ENCODE data around the gene CRY2. TPM values are rescaled to one million over a fixed set of nuclear protein-coding genes. Genes with fewer than 3 reads are reported as not detected.
"Not testable (repeated sequence)": the region's sequence is repeated elsewhere in the genome, so short reads cannot be mapped to it uniquely, and the experiment has no call there.

CRY2 gene
- total and polyA plus RNA-seq, 3 experiments from 2014 or later = 16.6 to 27.1 (median 17.8) TPM

DNA sequence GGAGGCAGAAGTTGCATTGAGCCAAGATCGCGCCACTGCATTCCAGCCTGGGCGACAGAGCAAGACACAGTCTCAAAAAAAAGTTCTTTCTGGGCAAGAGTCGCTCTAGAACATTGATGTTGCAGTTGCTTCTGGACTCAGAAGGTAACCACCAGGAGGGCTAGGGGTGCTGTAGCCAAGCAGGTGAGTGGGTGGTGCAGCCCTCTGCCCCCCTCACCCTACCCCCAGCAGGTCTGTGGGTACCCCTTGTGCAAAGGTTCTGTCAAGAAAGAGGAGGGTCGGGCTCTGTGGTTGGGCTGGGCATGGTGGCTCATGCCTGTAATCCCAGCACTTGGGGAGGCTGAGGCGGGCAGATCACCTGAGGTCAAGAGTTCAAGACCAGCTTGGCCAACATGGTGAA lies 38.8 kb upstream of the CRY2 start:
- POLR2A ChIA-PET; H3K9me3 Mint-ChIP-seq; H3K27ac ChIP-seq (ENCODE audit: low read depth, low read length); H3K27me3 ChIP-seq (ENCODE audit: insufficient read depth, low read length, poor library complexity, severe bottlenecking); H3K9me3 ChIP-seq (ENCODE audit: low read length); H3K36me3 ChIP-seq (ENCODE audit: insufficient read depth, low read length); H3K27me3 Mint-ChIP-seq; DNase-seq; H3K4me3 ChIP-seq (ENCODE audit: low read length): not testable (repeated sequence)
- Mint-ChIP-seq H3K4me1 (peaks cover 34 to 55% (median 44%) of the 10 kb centered on the region in 3 donors), H3K27ac (peak overlapping the region in 4 of 8 donors; percentile 1 to 86 (median 52)), H3K36me3 (peaks cover 0 to 71% (median 4%) of the 10 kb centered on the region in 3 donors), H3K4me3 (peak overlapping the region in 2 of 7 donors; percentile 28 to 40)
- CTCF ChIA-PET = interaction anchor here (1.4 kb wide), 1 partner anchor 17 kb away, joined by 3 read pairs; no protein-coding TSS in a partner anchor
- peaks cover 37% of the 10 kb centered on the region for H3K4me1 ChIP-seq (ENCODE audit: insufficient read depth, low read length)

DNA sequence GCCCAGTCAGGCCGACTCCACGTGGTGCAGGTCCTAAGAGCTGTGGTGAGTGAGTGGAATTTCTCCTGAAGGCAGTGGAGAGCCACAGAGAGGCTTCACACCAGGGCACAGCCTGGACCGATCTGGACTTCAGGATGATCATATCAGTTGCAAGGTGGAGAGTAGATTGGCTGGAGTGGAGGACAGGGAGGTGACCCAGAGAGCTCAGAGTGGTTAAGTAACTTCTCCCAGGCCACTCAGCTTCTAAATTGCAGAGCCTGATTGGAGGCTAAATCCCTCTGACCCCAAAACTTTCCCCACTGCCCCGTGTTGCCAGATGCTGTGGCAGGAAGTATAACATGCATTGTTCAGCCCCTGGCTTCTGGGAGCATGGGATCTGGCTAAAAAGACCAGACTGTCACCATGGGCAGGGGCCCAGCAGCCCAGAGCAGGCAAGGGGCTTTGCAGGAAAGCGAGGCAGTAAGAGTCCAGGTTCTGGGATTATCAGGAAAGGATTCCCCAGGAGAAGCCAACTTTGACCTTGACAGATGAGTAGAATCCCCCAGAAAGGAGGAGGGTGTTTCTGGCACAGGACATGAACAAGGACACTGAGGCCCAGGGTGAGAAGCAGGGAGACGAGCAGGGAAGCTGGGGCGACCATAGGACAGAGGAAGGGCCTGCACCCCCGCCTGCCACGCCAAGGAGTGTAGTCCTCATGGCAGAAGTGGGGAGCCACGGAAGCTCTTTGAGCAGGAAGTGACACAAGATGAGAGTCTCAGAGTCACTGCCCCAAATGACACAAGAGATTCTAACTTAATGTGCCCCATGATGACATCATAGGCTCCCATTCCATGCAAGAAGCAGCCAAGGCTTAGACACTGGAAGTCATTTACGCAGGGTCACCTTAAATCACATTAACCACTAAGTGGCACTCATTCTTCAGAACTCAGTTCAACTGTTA lies 37.5 kb upstream of the CRY2 start:
- no peak overlapping the region for H3K27ac ChIP-seq (ENCODE audit: low read depth, low read length)
- H3K27me3 Mint-ChIP-seq = no peaks in the 10 kb centered on the region
- no peak overlapping the region for H3K4me3 ChIP-seq (ENCODE audit: low read length)
- no peaks in the 10 kb centered on the region for H3K9me3 ChIP-seq (ENCODE audit: low read length)
- DNase-seq = no peak
- H3K4me3 Mint-ChIP-seq = peak overlapping the region in 2 of 7 donors; percentile 28 to 30
- peaks cover 33 to 54% (median 44%) of the 10 kb centered on the region in 3 donors for H3K4me1 Mint-ChIP-seq
- H3K4me1 ChIP-seq (ENCODE audit: insufficient read depth, low read length) = peaks cover 37% of the 10 kb centered on the region
- H3K27ac Mint-ChIP-seq = peak overlapping the region in 7 of 8 donors; percentile 4 to 87 (median 75)
- ChIA-PET CTCF (interaction anchor here (1.4 kb wide), 1 partner anchor 16 kb away, joined by 3 read pairs; no protein-coding TSS in a partner anchor), POLR2A (no interaction called here)
- no peaks in the 10 kb centered on the region for H3K27me3 ChIP-seq (ENCODE audit: insufficient read depth, low read length, poor library complexity, severe bottlenecking)
- H3K36me3 Mint-ChIP-seq = peaks cover 0 to 66% (median 4%) of the 10 kb centered on the region in 3 donors
- H3K36me3 ChIP-seq (ENCODE audit: insufficient read depth, low read length) = peaks cover 9% of the 10 kb centered on the region
- no peaks in the 10 kb centered on the region for H3K9me3 Mint-ChIP-seq

DNA sequence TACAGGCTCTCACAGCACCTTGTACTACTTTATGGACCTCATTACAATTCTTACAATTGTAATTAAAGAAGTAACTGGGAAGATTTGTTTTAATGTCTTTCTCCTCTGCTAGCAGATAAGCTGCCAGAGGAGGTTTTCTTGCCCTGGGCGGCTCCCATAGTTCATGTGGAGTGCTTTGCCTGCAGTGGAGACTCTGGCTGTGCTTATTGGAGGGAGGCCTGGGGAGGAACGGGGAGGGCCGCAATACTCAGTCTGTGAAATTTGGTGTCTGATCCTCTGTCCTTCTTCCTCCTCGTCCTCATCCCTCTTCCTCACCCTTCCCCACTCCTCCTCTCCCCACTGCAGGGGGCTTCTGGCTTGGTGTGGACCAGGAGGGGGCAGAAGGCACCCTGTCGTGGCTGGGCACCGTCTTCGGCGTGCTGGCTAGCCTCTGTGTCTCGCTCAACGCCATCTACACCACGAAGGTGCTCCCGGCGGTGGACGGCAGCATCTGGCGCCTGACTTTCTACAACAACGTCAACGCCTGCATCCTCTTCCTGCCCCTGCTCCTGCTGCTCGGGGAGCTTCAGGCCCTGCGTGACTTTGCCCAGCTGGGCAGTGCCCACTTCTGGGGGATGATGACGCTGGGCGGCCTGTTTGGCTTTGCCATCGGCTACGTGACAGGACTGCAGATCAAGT lies 36.7 kb upstream of the CRY2 start:
- peak overlapping the region in 1 of 7 donors; percentile 37 for H3K4me3 Mint-ChIP-seq
- no peaks in the 10 kb centered on the region for H3K27me3 Mint-ChIP-seq
- H3K4me1 ChIP-seq (ENCODE audit: insufficient read depth, low read length) = peaks cover 34% of the 10 kb centered on the region
- no peaks in the 10 kb centered on the region for H3K9me3 Mint-ChIP-seq
- ChIA-PET POLR2A (no interaction called here), CTCF (no interaction called here)
- H3K4me1 Mint-ChIP-seq = peaks cover 33 to 47% (median 44%) of the 10 kb centered on the region in 3 donors
- no peak overlapping the region for H3K27ac ChIP-seq (ENCODE audit: low read depth, low read length)
- no peaks in the 10 kb centered on the region for H3K27me3 ChIP-seq (ENCODE audit: insufficient read depth, low read length, poor library complexity, severe bottlenecking)
- H3K4me3 ChIP-seq (ENCODE audit: low read length) = no peak overlapping the region
- H3K9me3 ChIP-seq (ENCODE audit: low read length) = no peaks in the 10 kb centered on the region
- H3K36me3 ChIP-seq (ENCODE audit: insufficient read depth, low read length) = peaks cover 9% of the 10 kb centered on the region
- H3K36me3 Mint-ChIP-seq = peaks cover 0 to 62% (median 4%) of the 10 kb centered on the region in 3 donors
- no peak for DNase-seq
- peak overlapping the region in 2 of 8 donors; percentile 39 to 83 for H3K27ac Mint-ChIP-seq

DNA sequence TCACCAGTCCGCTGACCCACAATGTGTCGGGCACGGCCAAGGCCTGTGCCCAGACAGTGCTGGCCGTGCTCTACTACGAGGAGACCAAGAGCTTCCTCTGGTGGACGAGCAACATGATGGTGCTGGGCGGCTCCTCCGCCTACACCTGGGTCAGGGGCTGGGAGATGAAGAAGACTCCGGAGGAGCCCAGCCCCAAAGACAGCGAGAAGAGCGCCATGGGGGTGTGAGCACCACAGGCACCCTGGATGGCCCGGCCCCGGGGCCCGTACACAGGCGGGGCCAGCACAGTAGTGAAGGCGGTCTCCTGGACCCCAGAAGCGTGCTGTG lies 36.2 kb upstream of the CRY2 start:
- no peak overlapping the region for H3K4me3 ChIP-seq (ENCODE audit: low read length)
- POLR2A ChIA-PET = no interaction called here
- H3K27ac ChIP-seq (ENCODE audit: low read depth, low read length) = no peak overlapping the region
- H3K4me1 ChIP-seq (ENCODE audit: insufficient read depth, low read length) = peaks cover 29% of the 10 kb centered on the region
- H3K27ac Mint-ChIP-seq = no peak overlapping the region
- no peaks in the 10 kb centered on the region for H3K9me3 Mint-ChIP-seq
- peaks cover 0 to 59% (median 4%) of the 10 kb centered on the region in 3 donors for H3K36me3 Mint-ChIP-seq
- H3K4me3 Mint-ChIP-seq = peak overlapping the region in 1 of 7 donors; percentile 37
- H3K36me3 ChIP-seq (ENCODE audit: insufficient read depth, low read length) = peaks cover 9% of the 10 kb centered on the region
- no peak for DNase-seq
- no peaks in the 10 kb centered on the region for H3K27me3 Mint-ChIP-seq
- no peaks in the 10 kb centered on the region for H3K27me3 ChIP-seq (ENCODE audit: insufficient read depth, low read length, poor library complexity, severe bottlenecking)
- H3K9me3 ChIP-seq (ENCODE audit: low read length) = no peaks in the 10 kb centered on the region
- H3K4me1 Mint-ChIP-seq = peaks cover 29 to 42% (median 41%) of the 10 kb centered on the region in 3 donors
- CTCF ChIA-PET = no interaction called here

DNA sequence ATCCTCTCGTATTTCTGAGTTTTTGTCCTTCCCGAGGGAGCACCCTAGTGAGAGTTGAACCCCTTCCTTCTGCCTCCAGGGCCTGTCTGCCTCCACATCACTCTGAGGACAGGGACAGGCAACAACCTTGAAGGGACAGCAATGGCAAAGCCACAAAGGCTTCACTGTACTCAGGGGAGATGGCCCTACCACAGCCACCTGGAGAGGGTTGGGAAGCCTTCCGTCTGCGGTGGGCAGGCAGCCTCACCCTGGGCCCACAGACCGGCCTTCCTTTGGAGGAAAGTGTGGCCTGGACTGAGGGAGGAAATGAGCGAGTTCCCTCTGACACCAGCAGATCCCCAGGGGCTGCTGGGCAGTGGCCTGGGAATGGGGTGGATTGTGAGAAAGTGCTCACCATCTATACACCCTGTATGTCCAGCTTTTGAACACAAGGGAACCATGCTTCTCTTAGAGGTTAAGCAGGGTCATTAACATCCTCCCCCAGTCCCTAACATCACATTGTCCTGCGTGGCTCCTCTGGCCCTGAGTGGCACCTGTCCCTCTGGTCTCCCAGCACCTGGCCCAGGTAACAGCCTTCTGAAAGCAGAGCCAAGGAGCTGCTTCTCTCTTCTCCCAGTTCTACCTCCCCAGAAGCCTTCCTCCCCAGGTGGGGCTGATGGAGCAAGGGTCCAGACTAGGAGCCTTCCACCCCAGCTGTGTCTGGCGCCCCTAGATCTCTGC lies 35.5 kb upstream of the CRY2 start:
- Mint-ChIP-seq H3K4me1 (peaks cover 24 to 35% (median 34%) of the 10 kb centered on the region in 3 donors), H3K27me3 (no peaks in the 10 kb centered on the region), H3K36me3 (peaks cover 0 to 53% (median 4%) of the 10 kb centered on the region in 3 donors), H3K9me3 (no peaks in the 10 kb centered on the region), H3K4me3 (no peak overlapping the region), H3K27ac (peak overlapping the region in 1 of 8 donors; percentile 61)
- POLR2A ChIA-PET = no interaction called here
- Histone ChIP-seq H3K27me3 (ENCODE audit: insufficient read depth, low read length, poor library complexity, severe bottlenecking) (no peaks in the 10 kb centered on the region), H3K36me3 (ENCODE audit: insufficient read depth, low read length) (peaks cover 9% of the 10 kb centered on the region), H3K4me3 (ENCODE audit: low read length) (no peak overlapping the region), H3K27ac (ENCODE audit: low read depth, low read length) (no peak overlapping the region), H3K9me3 (ENCODE audit: low read length) (no peaks in the 10 kb centered on the region), H3K4me1 (ENCODE audit: insufficient read depth, low read length) (peaks cover 23% of the 10 kb centered on the region)
- CTCF ChIA-PET = interaction anchor here (1.4 to 1.6 kb wide), 2 partner anchors 12 to 40 kb away, joined by 4 to 6 read pairs; no protein-coding TSS in a partner anchor
- DNase-seq = no peak

DNA sequence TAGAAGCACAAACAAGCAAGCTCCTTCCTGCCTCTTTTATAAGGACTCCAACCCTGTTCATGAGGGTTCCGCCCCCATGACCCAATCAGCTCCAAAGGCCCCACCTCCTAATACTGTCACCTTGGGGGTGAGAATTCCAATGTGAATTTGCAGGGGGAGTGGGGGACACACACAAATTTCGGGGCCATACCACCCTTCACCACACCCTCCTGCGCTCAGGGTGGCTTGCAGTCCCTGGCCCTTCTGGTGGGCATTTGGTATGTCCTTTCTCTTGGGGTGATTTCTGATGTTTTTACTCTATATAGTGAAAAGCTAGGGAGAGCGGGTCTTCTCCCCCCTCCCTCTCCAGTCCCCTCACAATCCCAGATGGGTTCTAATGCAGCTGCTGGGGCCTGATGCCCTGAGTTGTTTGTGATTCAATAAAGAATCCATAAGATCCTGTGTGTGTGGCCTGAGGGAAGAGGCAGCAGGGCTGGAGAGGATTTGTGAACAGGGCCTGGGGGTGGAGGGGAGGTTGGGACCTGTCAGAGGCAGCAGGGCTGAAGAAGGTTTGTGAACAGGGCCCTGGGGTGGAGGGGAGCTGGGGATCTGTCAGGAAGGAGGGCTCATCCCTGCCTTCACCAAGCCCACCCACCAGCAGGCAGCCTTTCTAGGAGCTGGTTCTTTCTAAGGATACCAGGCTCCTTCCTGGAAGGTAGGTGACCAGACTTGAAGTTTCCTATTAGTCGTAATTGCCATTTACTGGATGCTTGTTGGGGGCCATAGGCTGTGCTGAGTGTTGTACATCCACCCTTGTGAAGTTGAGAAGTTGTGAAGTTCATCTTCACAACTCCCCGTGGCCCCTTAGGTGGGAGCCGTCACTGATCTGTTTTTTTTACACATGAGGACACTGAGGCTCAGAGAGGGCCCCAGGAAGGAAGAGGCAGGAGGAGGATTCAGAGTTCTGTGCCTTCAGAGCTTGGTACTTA lies 34.4 kb upstream of the CRY2 start:
- peaks cover 0 to 2% of the 10 kb centered on the region in 2 donors for H3K27me3 Mint-ChIP-seq
- H3K4me3 Mint-ChIP-seq = no peak overlapping the region
- H3K36me3 Mint-ChIP-seq = peaks cover 0 to 46% (median 4%) of the 10 kb centered on the region in 3 donors
- H3K27me3 ChIP-seq (ENCODE audit: insufficient read depth, low read length, poor library complexity, severe bottlenecking) = no peaks in the 10 kb centered on the region
- no peak overlapping the region for H3K27ac ChIP-seq (ENCODE audit: low read depth, low read length)
- no peak overlapping the region for H3K4me3 ChIP-seq (ENCODE audit: low read length)
- no peaks in the 10 kb centered on the region for H3K9me3 Mint-ChIP-seq
- H3K27ac Mint-ChIP-seq = peak overlapping the region in 5 of 8 donors; percentile 21 to 87 (median 68)
- ChIA-PET POLR2A (no interaction called here), CTCF (interaction anchor here (1.4 to 1.6 kb wide), 2 partner anchors 13 to 41 kb away, joined by 4 to 6 read pairs; no protein-coding TSS in a partner anchor)
- DNase-seq = no peak
- H3K4me1 Mint-ChIP-seq = peaks cover 16 to 24% (median 23%) of the 10 kb centered on the region in 3 donors
- H3K36me3 ChIP-seq (ENCODE audit: insufficient read depth, low read length) = peaks cover 9% of the 10 kb centered on the region
- H3K9me3 ChIP-seq (ENCODE audit: low read length) = no peaks in the 10 kb centered on the region
- H3K4me1 ChIP-seq (ENCODE audit: insufficient read depth, low read length) = peaks cover 11% of the 10 kb centered on the region

DNA sequence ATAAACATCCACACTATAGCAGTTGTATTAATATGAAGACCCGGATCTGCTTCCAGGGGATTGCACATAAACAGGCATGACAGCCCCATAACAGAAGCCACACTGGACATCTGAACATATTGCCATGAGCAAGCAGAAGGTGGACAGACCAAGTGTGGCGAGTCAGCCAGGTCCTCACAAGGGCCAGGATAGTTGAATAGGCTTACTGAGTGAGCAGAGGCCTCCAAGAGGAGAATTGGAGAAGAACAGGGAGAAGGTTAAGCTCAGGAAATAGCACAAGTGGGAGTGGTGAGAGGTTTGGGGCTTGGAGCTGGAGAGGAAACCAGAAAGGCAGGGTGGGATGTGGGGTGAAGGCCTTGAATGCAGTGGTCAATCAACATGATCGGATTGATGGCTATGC lies 31.5 kb upstream of the CRY2 start:
- H3K4me3 ChIP-seq (ENCODE audit: low read length) = no peak overlapping the region
- Mint-ChIP-seq H3K4me3 (no peak overlapping the region), H3K27ac (peak overlapping the region in 1 of 8 donors; percentile 21), H3K4me1 (no peaks in the 10 kb centered on the region), H3K9me3 (peaks cover 0 to 2% (median 0%) of the 10 kb centered on the region in 5 donors), H3K36me3 (peaks cover 0 to 21% (median 0%) of the 10 kb centered on the region in 3 donors), H3K27me3 (peaks cover 2 to 6% of the 10 kb centered on the region in 2 donors)
- DNase-seq = no peak
- H3K27me3 ChIP-seq (ENCODE audit: insufficient read depth, low read length, poor library complexity, severe bottlenecking) = no peaks in the 10 kb centered on the region
- no peak overlapping the region for H3K27ac ChIP-seq (ENCODE audit: low read depth, low read length)
- no peaks in the 10 kb centered on the region for H3K9me3 ChIP-seq (ENCODE audit: low read length)
- no peaks in the 10 kb centered on the region for H3K4me1 ChIP-seq (ENCODE audit: insufficient read depth, low read length)
- ChIA-PET CTCF (interaction anchor here (2.3 kb wide), 1 partner anchor 27 kb away, joined by 5 read pairs; no protein-coding TSS in a partner anchor), POLR2A (no interaction called here)
- H3K36me3 ChIP-seq (ENCODE audit: insufficient read depth, low read length) = peaks cover 9% of the 10 kb centered on the region

Data from CD8-positive, alpha-beta memory T cell (primary cell).